ENCODE results near the gene CUTC.

CUTC gene

GRCh38 chr10:99775850-99776249 lies 43.8 kb downstream of the CUTC start:
- no peak overlapping the region for H3K18ac ChIP-seq (ENCODE audit: low read length)
- no peak overlapping the region for H2BK12ac ChIP-seq (ENCODE audit: low read length)
- H3K27me3 ChIP-seq (ENCODE audit: control insufficient read depth in 3 of 3, insufficient read depth in 3 of 3, low read depth in 1 of 3, low read length in 3 of 3), result no peaks in the 10 kb centered on the region
- no peaks in the 10 kb centered on the region for H3K36me3 ChIP-seq (replicated peaks in 1 of 2; ENCODE audit: control insufficient read depth in 2 of 2, insufficient read depth in 2 of 2, low read length in 2 of 2)
- H3K79me1 ChIP-seq (ENCODE audit: low read depth, low read length), result no peaks in the 10 kb centered on the region
- H2BK120ac ChIP-seq (ENCODE audit: low read depth, low read length), result no peak overlapping the region
- H4K91ac ChIP-seq (ENCODE audit: low read depth, low read length, poor library complexity), result no peak overlapping the region
- no peak overlapping the region for H4K8ac ChIP-seq (ENCODE audit: low read depth, low read length)
- no peak overlapping the region for H3K27ac ChIP-seq (replicated peaks; ENCODE audit: low read length)
- H3K4me2 ChIP-seq (ENCODE audit: insufficient read depth, low read length, poor library complexity, severe bottlenecking), result no peak overlapping the region
- DNase-seq (ENCODE audit: low spot score), result no peak
- no peak overlapping the region for H2AK5ac ChIP-seq (ENCODE audit: low read depth, low read length)
- H3K9ac ChIP-seq (ENCODE audit: low read depth, low read length, poor library complexity), result no peak overlapping the region
- no peak overlapping the region for H2AFZ ChIP-seq (ENCODE audit: low read length)
- H3K23ac ChIP-seq (ENCODE audit: low read depth, low read length, poor library complexity), result no peak overlapping the region
- no peaks in the 10 kb centered on the region for H3K9me3 ChIP-seq (replicated peaks in 1 of 2; ENCODE audit: control insufficient read depth in 2 of 2, insufficient read depth in 1 of 2, low read depth in 1 of 2, low read length in 2 of 2)
- H3K4ac ChIP-seq (ENCODE audit: low read length), result no peak overlapping the region
- H2BK15ac ChIP-seq (ENCODE audit: low read length), result no peak overlapping the region
- H2BK5ac ChIP-seq (ENCODE audit: low read length), result no peak overlapping the region
- no peak overlapping the region for H3K4me3 ChIP-seq (ENCODE audit: low read length in 2 of 2)
- peaks cover 3 to 4% of the 10 kb centered on the region in 2 donors for H3K4me1 ChIP-seq (ENCODE audit: control insufficient read depth in 2 of 2, insufficient read depth in 1 of 2, low read depth in 1 of 2, low read length in 2 of 2)
- H3K14ac ChIP-seq (ENCODE audit: low read length), result no peak overlapping the region

- H4K8ac ChIP-seq (ENCODE audit: low read depth, low read length), result no peak overlapping the region
- no CpG with 5 or more reads among the region's 1 CpG for WGBS, 2 donors (ENCODE audit: extremely low coverage in 2 of 2, insufficient read length in 2 of 2, insufficient replicate concordance in 1 of 2)
- peaks cover 3 to 4% of the 10 kb centered on the region in 2 donors for H3K4me1 ChIP-seq (ENCODE audit: control insufficient read depth in 2 of 2, insufficient read depth in 1 of 2, low read depth in 1 of 2, low read length in 2 of 2)
- no peak overlapping the region for H2BK5ac ChIP-seq (ENCODE audit: low read length)
- no peak overlapping the region for H2BK120ac ChIP-seq (ENCODE audit: low read depth, low read length)
- H3K9me3 ChIP-seq (replicated peaks in 1 of 2; ENCODE audit: control insufficient read depth in 2 of 2, insufficient read depth in 1 of 2, low read depth in 1 of 2, low read length in 2 of 2), result no peaks in the 10 kb centered on the region
- no peak overlapping the region for H3K18ac ChIP-seq (ENCODE audit: low read length)
- no peak overlapping the region for H4K91ac ChIP-seq (ENCODE audit: low read depth, low read length, poor library complexity)
- no peaks in the 10 kb centered on the region for H3K27me3 ChIP-seq (ENCODE audit: control insufficient read depth in 3 of 3, insufficient read depth in 3 of 3, low read depth in 1 of 3, low read length in 3 of 3)
- H3K4ac ChIP-seq (ENCODE audit: low read length), result no peak overlapping the region
- no peak overlapping the region for H3K27ac ChIP-seq (replicated peaks; ENCODE audit: low read length)
- no peak overlapping the region for H2BK15ac ChIP-seq (ENCODE audit: low read length)
- no peak overlapping the region for H3K14ac ChIP-seq (ENCODE audit: low read length)
- no peak overlapping the region for H3K4me2 ChIP-seq (ENCODE audit: insufficient read depth, low read length, poor library complexity, severe bottlenecking)
- H3K23ac ChIP-seq (ENCODE audit: low read depth, low read length, poor library complexity), result no peak overlapping the region
- no peak for DNase-seq (ENCODE audit: low spot score)
- H2BK12ac ChIP-seq (ENCODE audit: low read length), result no peak overlapping the region
- no peak overlapping the region for H2AK5ac ChIP-seq (ENCODE audit: low read depth, low read length)
- no peaks in the 10 kb centered on the region for H3K36me3 ChIP-seq (replicated peaks in 1 of 2; ENCODE audit: control insufficient read depth in 2 of 2, insufficient read depth in 2 of 2, low read length in 2 of 2)
- H3K79me1 ChIP-seq (ENCODE audit: low read depth, low read length), result no peaks in the 10 kb centered on the region
- no peak overlapping the region for H3K9ac ChIP-seq (ENCODE audit: low read depth, low read length, poor library complexity)
- H2AFZ ChIP-seq (ENCODE audit: low read length), result peak overlapping the region; percentile 80
- H3K4me3 ChIP-seq (ENCODE audit: low read length in 2 of 2), result no peak overlapping the region
These were observed 46.1 kb downstream of the CUTC start for GRCh38 chr10:99777918-99778714.

GRCh38 chr10:99779335-99779734 lies 47.3 kb downstream of the CUTC start:
- Histone ChIP-seq H2BK15ac (ENCODE audit: low read length) (no peak overlapping the region), H4K8ac (ENCODE audit: low read depth, low read length) (no peak overlapping the region), H3K9me3 (replicated peaks in 1 of 2; ENCODE audit: control insufficient read depth in 2 of 2, insufficient read depth in 1 of 2, low read depth in 1 of 2, low read length in 2 of 2) (no peaks in the 10 kb centered on the region), H3K4me1 (ENCODE audit: control insufficient read depth in 2 of 2, insufficient read depth in 1 of 2, low read depth in 1 of 2, low read length in 2 of 2) (peaks cover 3 to 4% of the 10 kb centered on the region in 2 donors), H3K18ac (ENCODE audit: low read length) (no peak overlapping the region), H3K36me3 (replicated peaks in 1 of 2; ENCODE audit: control insufficient read depth in 2 of 2, insufficient read depth in 2 of 2, low read length in 2 of 2) (no peaks in the 10 kb centered on the region), H3K4me2 (ENCODE audit: insufficient read depth, low read length, poor library complexity, severe bottlenecking) (no peak overlapping the region), H3K4ac (ENCODE audit: low read length) (no peak overlapping the region), H3K14ac (ENCODE audit: low read length) (no peak overlapping the region), H2AFZ (ENCODE audit: low read length) (peak overlapping the region; percentile 80), H3K9ac (ENCODE audit: low read depth, low read length, poor library complexity) (no peak overlapping the region), H3K79me1 (ENCODE audit: low read depth, low read length) (no peaks in the 10 kb centered on the region), H2BK120ac (ENCODE audit: low read depth, low read length) (no peak overlapping the region), H3K27ac (replicated peaks; ENCODE audit: low read length) (no peak overlapping the region), H3K4me3 (ENCODE audit: low read length in 2 of 2) (no peak overlapping the region), H3K27me3 (ENCODE audit: control insufficient read depth in 3 of 3, insufficient read depth in 3 of 3, low read depth in 1 of 3, low read length in 3 of 3) (no peaks in the 10 kb centered on the region), H2AK5ac (ENCODE audit: low read depth, low read length) (no peak overlapping the region), H4K91ac (ENCODE audit: low read depth, low read length, poor library complexity) (no peak overlapping the region), H2BK12ac (ENCODE audit: low read length) (no peak overlapping the region), H3K23ac (ENCODE audit: low read depth, low read length, poor library complexity) (no peak overlapping the region), H2BK5ac (ENCODE audit: low read length) (no peak overlapping the region)
- DNase-seq (ENCODE audit: low spot score), result no peak
- WGBS, 2 donors (ENCODE audit: extremely low coverage in 2 of 2, insufficient read length in 2 of 2, insufficient replicate concordance in 1 of 2), result no CpG with 5 or more reads among the region's 4 CpGs

GRCh38 chr10:99781734-99782429 lies 49.8 kb downstream of the CUTC start:
- Histone ChIP-seq H3K18ac (ENCODE audit: low read length) (no peak overlapping the region), H3K23ac (ENCODE audit: low read depth, low read length, poor library complexity) (no peak overlapping the region), H2BK5ac (ENCODE audit: low read length) (no peak overlapping the region), H3K27ac (replicated peaks; ENCODE audit: low read length) (no peak overlapping the region), H3K4ac (ENCODE audit: low read length) (no peak overlapping the region), H2BK12ac (ENCODE audit: low read length) (no peak overlapping the region), H3K4me2 (ENCODE audit: insufficient read depth, low read length, poor library complexity, severe bottlenecking) (no peak overlapping the region), H3K9me3 (replicated peaks in 1 of 2; ENCODE audit: control insufficient read depth in 2 of 2, insufficient read depth in 1 of 2, low read depth in 1 of 2, low read length in 2 of 2) (no peaks in the 10 kb centered on the region), H3K27me3 (ENCODE audit: control insufficient read depth in 3 of 3, insufficient read depth in 3 of 3, low read depth in 1 of 3, low read length in 3 of 3) (no peaks in the 10 kb centered on the region), H3K4me1 (ENCODE audit: control insufficient read depth in 2 of 2, insufficient read depth in 1 of 2, low read depth in 1 of 2, low read length in 2 of 2) (peaks cover 3 to 4% of the 10 kb centered on the region in 2 donors), H3K9ac (ENCODE audit: low read depth, low read length, poor library complexity) (no peak overlapping the region), H2AK5ac (ENCODE audit: low read depth, low read length) (no peak overlapping the region), H2AFZ (ENCODE audit: low read length) (no peak overlapping the region), H3K4me3 (ENCODE audit: low read length in 2 of 2) (no peak overlapping the region), H3K79me1 (ENCODE audit: low read depth, low read length) (no peaks in the 10 kb centered on the region), H2BK120ac (ENCODE audit: low read depth, low read length) (no peak overlapping the region), H3K14ac (ENCODE audit: low read length) (no peak overlapping the region), H2BK15ac (ENCODE audit: low read length) (no peak overlapping the region), H3K36me3 (replicated peaks in 1 of 2; ENCODE audit: control insufficient read depth in 2 of 2, insufficient read depth in 2 of 2, low read length in 2 of 2) (no peaks in the 10 kb centered on the region), H4K91ac (ENCODE audit: low read depth, low read length, poor library complexity) (no peak overlapping the region), H4K8ac (ENCODE audit: low read depth, low read length) (no peak overlapping the region)
- WGBS, 2 donors (ENCODE audit: extremely low coverage in 2 of 2, insufficient read length in 2 of 2, insufficient replicate concordance in 1 of 2), result no CpG with 5 or more reads among the region's 5 CpGs
- no peak for DNase-seq (ENCODE audit: low spot score)
